Fibroblast of pulmonary artery (primary cell): Measurements from ENCODE around the gene SLC35A1.

ENCODE experiments used
- DNase-seq: peaks from one replicate; pipeline ENCODE4 v3.0.0-alpha.2; 2010; ENCODE audit warnings: low read depth
- H3K4me3 ChIP-seq: replicated peaks from 2 replicates; pipeline ENCODE4 v1.5.1; 2011; ENCODE audit warnings: low read depth, mild to moderate bottlenecking, control low read depth, low read length, moderate library complexity
- TF ChIP-seq, protein P1 (sequence below): IDR thresholded peaks from 2 replicates; pipeline ENCODE4 v1.5.1; 2011; ENCODE audit warnings: mild to moderate bottlenecking, control low read depth, low read length, inconsistent platforms; ENCODE audit errors: missing control alignments

The SLC35A1 gene

DNA sequence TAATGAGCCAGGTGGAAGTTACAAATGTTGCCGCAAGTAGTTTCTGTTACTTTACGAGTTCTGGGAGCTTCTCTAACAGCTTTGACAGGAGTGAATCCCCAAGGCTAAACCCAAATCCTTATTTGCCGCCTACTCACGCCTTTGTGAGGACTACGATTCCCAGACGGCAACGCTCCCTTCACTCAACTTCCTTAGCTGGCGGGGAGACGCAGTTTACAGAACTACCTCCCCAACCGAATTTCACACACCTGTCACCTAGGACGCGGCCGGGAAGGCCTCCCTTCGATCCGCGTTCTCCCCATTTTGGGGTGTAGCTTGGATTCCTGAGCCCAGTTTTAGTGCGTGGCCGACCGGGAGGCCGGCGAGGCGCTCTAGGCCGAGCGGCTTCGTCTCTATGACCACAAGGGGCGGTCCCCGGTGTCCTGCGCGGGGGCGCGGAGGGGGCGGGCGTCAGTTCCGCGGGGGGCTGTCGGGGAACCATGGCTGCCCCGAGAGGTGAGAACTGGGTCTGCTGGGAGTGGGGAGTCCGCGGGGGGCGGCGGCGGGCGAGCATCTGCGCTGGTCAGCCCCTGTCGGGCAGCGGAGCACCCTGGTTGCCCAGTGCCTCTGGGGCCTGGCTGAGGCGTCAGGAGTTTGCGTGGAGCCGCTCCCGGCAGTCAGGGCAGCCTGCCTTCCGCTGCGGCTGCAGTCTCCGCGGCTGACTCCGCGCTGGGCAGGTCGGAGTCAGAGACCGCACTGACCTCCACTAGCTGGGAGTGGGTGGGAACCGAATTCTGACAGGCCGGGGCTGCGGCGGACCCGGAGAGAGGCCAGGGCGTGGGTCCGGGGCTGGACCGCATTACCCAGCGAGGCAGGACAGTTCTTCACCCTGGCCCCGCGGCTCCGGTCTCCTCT is at the start of gene SLC35A1:
Gene SLC35A1, plus strand, starts transcription at position 450 of the 894 bp plus-strand sequence. Its CDS starts 30 bp downstream, at position 480.
- peak; percentile 85 for DNase-seq
- H3K4me3 ChIP-seq, result peak within 1 kb of the TSS; percentile 97
- TF ChIP-seq, protein P1, sequence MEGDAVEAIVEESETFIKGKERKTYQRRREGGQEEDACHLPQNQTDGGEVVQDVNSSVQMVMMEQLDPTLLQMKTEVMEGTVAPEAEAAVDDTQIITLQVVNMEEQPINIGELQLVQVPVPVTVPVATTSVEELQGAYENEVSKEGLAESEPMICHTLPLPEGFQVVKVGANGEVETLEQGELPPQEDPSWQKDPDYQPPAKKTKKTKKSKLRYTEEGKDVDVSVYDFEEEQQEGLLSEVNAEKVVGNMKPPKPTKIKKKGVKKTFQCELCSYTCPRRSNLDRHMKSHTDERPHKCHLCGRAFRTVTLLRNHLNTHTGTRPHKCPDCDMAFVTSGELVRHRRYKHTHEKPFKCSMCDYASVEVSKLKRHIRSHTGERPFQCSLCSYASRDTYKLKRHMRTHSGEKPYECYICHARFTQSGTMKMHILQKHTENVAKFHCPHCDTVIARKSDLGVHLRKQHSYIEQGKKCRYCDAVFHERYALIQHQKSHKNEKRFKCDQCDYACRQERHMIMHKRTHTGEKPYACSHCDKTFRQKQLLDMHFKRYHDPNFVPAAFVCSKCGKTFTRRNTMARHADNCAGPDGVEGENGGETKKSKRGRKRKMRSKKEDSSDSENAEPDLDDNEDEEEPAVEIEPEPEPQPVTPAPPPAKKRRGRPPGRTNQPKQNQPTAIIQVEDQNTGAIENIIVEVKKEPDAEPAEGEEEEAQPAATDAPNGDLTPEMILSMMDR, result peak; percentile 1

- TF ChIP-seq, protein P1, result no peak
Observed at GRCh38 chr6:87426789-87427188, 46.0 kb upstream of the SLC35A1 start.

GRCh38 chr6:87430499-87430898 is 42.3 kb upstream of the SLC35A1 start:
- DNase-seq, result no peak
- TF ChIP-seq, protein P1, result no peak
- no peak overlapping the region for H3K4me3 ChIP-seq

More at GRCh38 chr6:87426789-87427188, 46.0 kb upstream of the SLC35A1 start:
- no peak overlapping the region for H3K4me3 ChIP-seq
- no peak for DNase-seq

DNA sequence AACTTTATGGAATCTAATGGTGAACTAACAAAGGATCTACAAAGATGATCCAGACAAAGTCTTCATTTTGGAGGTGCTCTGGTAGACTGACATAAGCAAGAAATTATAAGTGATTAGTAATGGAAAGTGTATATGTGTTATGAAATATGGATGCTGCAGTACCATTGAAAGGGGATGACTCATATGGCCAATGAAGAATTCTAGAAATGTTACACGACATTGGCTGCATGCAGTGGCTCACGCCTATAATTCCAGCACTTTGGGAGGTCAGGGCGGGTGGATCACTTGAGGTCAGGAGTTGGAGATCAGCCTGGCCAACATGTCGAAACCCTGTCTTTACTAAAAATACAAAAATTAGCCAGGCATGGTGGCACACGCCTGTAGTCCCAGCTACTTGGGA is 41.5 kb upstream of the SLC35A1 start:
- no peak overlapping the region for H3K4me3 ChIP-seq
- DNase-seq, result peak; percentile 3
- TF ChIP-seq, protein P1, result no peak

- DNase-seq, result peak; percentile 84
- TF ChIP-seq, protein P1, result no peak
- H3K4me3 ChIP-seq, result no peak overlapping the region
Observed at GRCh38 chr6:87436435-87436834, 36.3 kb upstream of the SLC35A1 start.

- TF ChIP-seq, protein P1, result no peak
- H3K4me3 ChIP-seq, result no peak overlapping the region
- DNase-seq, result no peak
Observed at GRCh38 chr6:87441711-87442110, 31.1 kb upstream of the SLC35A1 start.
